OCI-LY1 (cell line): ENCODE measurements around the gene ZNF670.

ENCODE experiments used
- EZH2 ChIP-seq: fragments of 200-600 bp; sonication (generic), shearing (Covaris generic); IDR thresholded peaks from 2 replicates; pipeline ENCODE4 v1.8.0; 2017; ENCODE audit warnings: borderline replicate concordance, mixed run types, mild to moderate bottlenecking, antibody characterized with exemption, low read length, moderate library complexity, mixed read lengths
- TF ChIP-seq, protein P1 (sequence below): fragments of 200-600 bp; sonication (generic), shearing (Covaris generic); IDR thresholded peaks from 2 replicates; pipeline ENCODE4 v1.5.1; 2017; ENCODE audit warnings: mild to moderate bottlenecking, antibody characterized with exemption, low read length, moderate library complexity, mixed read lengths

DNA sequence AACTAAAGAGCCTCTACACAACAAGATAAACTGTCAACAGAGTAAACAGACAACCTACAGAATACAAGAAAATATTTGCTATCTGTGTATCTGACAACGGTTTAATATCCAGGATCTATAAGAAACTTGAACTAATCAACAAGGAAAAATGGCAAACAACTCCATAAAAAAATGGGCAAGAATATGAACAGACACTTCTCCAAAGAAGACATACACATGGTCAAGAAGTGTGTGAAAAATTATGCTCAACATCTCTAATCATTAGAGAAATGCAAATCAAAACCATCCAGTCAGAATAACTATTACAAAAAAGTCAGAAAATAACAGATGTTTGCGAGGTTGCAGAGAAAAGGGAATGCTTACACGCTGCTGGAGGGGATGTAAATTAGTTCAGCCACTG, 8.0 kb downstream of the ZNF670 start:
- TF ChIP-seq, protein P1, sequence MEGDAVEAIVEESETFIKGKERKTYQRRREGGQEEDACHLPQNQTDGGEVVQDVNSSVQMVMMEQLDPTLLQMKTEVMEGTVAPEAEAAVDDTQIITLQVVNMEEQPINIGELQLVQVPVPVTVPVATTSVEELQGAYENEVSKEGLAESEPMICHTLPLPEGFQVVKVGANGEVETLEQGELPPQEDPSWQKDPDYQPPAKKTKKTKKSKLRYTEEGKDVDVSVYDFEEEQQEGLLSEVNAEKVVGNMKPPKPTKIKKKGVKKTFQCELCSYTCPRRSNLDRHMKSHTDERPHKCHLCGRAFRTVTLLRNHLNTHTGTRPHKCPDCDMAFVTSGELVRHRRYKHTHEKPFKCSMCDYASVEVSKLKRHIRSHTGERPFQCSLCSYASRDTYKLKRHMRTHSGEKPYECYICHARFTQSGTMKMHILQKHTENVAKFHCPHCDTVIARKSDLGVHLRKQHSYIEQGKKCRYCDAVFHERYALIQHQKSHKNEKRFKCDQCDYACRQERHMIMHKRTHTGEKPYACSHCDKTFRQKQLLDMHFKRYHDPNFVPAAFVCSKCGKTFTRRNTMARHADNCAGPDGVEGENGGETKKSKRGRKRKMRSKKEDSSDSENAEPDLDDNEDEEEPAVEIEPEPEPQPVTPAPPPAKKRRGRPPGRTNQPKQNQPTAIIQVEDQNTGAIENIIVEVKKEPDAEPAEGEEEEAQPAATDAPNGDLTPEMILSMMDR = no peak
- no peak for TF ChIP-seq EZH2
